Neural progenitor cell (in vitro differentiated cells): ENCODE data around the gene ZNF316.

Source experiments
- CTCF ChIP-seq: fragments of 200-600 bp; sonication (generic); IDR thresholded peaks from 2 replicates; pipeline ENCODE4 v1.5.1; 2017; ENCODE audit warnings: antibody characterized with exemption, mild to moderate bottlenecking
- EZH2 ChIP-seq: fragments of 200-600 bp; sonication (generic); IDR thresholded peaks from 2 replicates; pipeline ENCODE4 v1.6.1; 2017; ENCODE audit warnings: antibody characterized with exemption, mild to moderate bottlenecking, moderate library complexity

- TF ChIP-seq CTCF = no peak
- no peak for TF ChIP-seq EZH2
These were observed 29.5 kb upstream of the ZNF316 start for GRCh38 chr7:6607651-6608051.
